Measurements from ENCODE around the gene AEBP1. TPM values are rescaled to one million over a fixed set of nuclear protein-coding genes. Genes with fewer than 3 reads are reported as not detected.

The AEBP1 gene
- total RNA-seq, 1 experiment from 2014 or later, result 50.8 TPM

DNA sequence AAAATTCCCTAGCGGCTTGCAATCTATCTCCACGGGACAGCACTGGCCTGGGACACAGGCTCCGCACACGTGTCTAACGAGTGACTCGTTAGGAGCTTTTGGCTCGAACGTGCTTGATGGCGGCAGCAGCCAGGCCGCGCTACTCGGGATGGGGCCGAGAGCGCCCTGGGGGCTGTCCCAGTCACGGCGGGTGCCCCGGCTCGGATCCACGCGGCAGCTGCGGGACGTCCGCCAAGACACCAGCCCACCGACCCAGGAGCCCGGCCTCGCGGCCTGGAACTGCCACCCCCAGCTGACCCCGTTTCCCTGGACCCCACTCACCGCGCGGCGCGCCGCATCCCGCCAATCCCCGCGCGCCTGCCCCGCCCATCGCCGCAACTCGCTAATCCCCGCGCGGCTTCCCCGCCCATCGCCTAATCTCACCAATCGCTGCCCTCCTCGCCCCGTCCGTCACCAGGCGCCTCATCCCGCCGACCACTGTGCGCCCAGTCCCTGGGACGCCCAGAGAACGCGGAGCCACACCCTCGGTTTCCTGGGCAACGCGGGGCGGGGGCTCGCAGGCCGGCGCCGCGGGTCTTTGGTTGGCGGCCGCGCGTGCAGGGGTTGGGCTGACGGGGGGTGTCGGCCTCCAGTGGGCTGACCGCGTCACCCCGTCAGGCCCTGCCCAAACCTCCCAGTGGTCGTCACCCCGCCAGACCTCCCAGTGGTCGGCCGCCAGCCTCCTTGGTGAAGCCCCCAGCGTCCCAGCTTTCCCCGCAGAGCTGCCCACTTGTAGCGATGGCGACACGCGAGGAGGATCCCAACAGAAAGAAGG, 19.3 kb downstream of the AEBP1 start, which contains the start of gene POLD2 (continued):
- TF ChIP-seq, protein P1, sequence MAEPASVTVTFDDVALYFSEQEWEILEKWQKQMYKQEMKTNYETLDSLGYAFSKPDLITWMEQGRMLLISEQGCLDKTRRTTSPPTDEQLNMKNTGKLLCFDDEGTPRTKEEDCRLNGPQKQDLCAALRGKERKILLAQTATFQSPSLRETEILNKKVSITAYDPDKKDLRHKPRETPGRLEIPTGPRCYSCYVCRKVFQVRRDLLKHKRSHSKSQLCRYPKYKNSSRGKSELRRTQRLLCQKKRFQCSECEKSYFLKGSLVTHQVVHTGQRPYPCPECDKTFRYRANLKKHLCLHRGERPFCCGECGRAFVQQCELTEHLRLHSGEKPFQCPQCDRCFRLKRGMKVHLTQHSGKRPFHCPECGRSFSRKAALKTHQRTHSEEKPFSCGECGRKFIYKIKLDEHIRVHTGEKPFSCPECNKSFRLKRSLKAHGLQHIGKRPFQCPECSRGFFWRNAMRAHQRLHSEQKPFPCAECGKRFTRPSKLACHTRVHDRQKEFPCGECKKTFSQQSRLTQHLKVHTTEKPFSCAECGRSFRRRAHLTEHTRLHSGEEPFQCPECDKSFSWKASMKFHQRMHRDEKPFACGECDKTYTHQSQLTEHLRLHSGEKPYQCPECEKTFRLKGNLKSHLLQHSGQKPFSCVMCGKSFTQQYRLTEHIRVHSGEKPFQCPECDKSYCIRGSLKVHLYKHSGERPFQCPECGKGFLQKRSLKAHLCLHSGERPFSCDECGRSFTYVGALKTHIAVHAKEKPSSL (CRISPR knock-in tag; conservative IDR thresholded peaks at IDR 0.05), result no peak
- TF ChIP-seq ATF2 (CRISPR knock-in tag; IDR thresholded peaks at IDR 0.05; ENCODE audit: borderline replicate concordance, low read depth) (no peak), SOX15 (CRISPR knock-in tag; IDR thresholded peaks at IDR 0.05) (no peak), PRDM15 (CRISPR knock-in tag; IDR thresholded peaks at IDR 0.05) (no peak), TCF7 (CRISPR knock-in tag; IDR thresholded peaks at IDR 0.05; ENCODE audit: low read depth) (no peak), MXD4 (CRISPR knock-in tag; IDR thresholded peaks at IDR 0.05; ENCODE audit: borderline replicate concordance) (no peak), ZNF232 (CRISPR knock-in tag; IDR thresholded peaks at IDR 0.05) (no peak), ZNF317 (CRISPR knock-in tag; IDR thresholded peaks at IDR 0.05; ENCODE audit: borderline replicate concordance, low read depth) (no peak), E2F5 (CRISPR knock-in tag; IDR thresholded peaks at IDR 0.05) (peak; percentile 55)
- TF ChIP-seq, protein P2, sequence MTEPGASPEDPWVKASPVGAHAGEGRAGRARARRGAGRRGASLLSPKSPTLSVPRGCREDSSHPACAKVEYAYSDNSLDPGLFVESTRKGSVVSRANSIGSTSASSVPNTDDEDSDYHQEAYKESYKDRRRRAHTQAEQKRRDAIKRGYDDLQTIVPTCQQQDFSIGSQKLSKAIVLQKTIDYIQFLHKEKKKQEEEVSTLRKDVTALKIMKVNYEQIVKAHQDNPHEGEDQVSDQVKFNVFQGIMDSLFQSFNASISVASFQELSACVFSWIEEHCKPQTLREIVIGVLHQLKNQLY (CRISPR knock-in tag; IDR thresholded peaks at IDR 0.05), result no peak
- TF ChIP-seq, protein P3, sequence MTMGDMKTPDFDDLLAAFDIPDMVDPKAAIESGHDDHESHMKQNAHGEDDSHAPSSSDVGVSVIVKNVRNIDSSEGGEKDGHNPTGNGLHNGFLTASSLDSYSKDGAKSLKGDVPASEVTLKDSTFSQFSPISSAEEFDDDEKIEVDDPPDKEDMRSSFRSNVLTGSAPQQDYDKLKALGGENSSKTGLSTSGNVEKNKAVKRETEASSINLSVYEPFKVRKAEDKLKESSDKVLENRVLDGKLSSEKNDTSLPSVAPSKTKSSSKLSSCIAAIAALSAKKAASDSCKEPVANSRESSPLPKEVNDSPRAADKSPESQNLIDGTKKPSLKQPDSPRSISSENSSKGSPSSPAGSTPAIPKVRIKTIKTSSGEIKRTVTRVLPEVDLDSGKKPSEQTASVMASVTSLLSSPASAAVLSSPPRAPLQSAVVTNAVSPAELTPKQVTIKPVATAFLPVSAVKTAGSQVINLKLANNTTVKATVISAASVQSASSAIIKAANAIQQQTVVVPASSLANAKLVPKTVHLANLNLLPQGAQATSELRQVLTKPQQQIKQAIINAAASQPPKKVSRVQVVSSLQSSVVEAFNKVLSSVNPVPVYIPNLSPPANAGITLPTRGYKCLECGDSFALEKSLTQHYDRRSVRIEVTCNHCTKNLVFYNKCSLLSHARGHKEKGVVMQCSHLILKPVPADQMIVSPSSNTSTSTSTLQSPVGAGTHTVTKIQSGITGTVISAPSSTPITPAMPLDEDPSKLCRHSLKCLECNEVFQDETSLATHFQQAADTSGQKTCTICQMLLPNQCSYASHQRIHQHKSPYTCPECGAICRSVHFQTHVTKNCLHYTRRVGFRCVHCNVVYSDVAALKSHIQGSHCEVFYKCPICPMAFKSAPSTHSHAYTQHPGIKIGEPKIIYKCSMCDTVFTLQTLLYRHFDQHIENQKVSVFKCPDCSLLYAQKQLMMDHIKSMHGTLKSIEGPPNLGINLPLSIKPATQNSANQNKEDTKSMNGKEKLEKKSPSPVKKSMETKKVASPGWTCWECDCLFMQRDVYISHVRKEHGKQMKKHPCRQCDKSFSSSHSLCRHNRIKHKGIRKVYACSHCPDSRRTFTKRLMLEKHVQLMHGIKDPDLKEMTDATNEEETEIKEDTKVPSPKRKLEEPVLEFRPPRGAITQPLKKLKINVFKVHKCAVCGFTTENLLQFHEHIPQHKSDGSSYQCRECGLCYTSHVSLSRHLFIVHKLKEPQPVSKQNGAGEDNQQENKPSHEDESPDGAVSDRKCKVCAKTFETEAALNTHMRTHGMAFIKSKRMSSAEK (CRISPR knock-in tag; IDR thresholded peaks at IDR 0.05; ENCODE audit: borderline replicate concordance), result no peak
- TF ChIP-seq, protein P4, sequence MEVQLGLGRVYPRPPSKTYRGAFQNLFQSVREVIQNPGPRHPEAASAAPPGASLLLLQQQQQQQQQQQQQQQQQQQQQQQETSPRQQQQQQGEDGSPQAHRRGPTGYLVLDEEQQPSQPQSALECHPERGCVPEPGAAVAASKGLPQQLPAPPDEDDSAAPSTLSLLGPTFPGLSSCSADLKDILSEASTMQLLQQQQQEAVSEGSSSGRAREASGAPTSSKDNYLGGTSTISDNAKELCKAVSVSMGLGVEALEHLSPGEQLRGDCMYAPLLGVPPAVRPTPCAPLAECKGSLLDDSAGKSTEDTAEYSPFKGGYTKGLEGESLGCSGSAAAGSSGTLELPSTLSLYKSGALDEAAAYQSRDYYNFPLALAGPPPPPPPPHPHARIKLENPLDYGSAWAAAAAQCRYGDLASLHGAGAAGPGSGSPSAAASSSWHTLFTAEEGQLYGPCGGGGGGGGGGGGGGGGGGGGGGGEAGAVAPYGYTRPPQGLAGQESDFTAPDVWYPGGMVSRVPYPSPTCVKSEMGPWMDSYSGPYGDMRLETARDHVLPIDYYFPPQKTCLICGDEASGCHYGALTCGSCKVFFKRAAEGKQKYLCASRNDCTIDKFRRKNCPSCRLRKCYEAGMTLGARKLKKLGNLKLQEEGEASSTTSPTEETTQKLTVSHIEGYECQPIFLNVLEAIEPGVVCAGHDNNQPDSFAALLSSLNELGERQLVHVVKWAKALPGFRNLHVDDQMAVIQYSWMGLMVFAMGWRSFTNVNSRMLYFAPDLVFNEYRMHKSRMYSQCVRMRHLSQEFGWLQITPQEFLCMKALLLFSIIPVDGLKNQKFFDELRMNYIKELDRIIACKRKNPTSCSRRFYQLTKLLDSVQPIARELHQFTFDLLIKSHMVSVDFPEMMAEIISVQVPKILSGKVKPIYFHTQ (CRISPR knock-in tag; IDR thresholded peaks at IDR 0.05), result no peak
- TF ChIP-seq, protein P5, sequence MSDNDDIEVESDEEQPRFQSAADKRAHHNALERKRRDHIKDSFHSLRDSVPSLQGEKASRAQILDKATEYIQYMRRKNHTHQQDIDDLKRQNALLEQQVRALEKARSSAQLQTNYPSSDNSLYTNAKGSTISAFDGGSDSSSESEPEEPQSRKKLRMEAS (CRISPR knock-in tag; IDR thresholded peaks at IDR 0.05), result peak; percentile 90
- TF ChIP-seq, protein P6, sequence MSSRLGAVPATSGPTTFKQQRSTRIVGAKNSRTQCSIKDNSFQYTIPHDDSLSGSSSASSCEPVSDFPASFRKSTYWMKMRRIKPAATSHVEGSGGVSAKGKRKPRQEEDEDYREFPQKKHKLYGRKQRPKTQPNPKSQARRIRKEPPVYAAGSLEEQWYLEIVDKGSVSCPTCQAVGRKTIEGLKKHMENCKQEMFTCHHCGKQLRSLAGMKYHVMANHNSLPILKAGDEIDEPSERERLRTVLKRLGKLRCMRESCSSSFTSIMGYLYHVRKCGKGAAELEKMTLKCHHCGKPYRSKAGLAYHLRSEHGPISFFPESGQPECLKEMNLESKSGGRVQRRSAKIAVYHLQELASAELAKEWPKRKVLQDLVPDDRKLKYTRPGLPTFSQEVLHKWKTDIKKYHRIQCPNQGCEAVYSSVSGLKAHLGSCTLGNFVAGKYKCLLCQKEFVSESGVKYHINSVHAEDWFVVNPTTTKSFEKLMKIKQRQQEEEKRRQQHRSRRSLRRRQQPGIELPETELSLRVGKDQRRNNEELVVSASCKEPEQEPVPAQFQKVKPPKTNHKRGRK (CRISPR knock-in tag; IDR thresholded peaks at IDR 0.05; ENCODE audit: borderline replicate concordance), result no peak

Measured in WTC11 (cell line).